HepG2 (cell line): ENCODE measurements around the gene ACAT2. TPM values are rescaled to one million over a fixed set of nuclear protein-coding genes. Genes with fewer than 3 reads are reported as not detected.

Source experiments
- ATM ChIP-seq: fragments of 450-650 bp; IDR thresholded peaks from 2 replicates; pipeline ENCODE4 v1.7.1; 2017; ENCODE audit warnings: mild to moderate bottlenecking, borderline replicate concordance
- DMTF1 ChIP-seq: sonication (generic); formaldehyde crosslinking; IDR thresholded peaks from 2 replicates; pipeline ENCODE4 v1.4.0; 2020; ENCODE audit warnings: mild to moderate bottlenecking, missing genetic modification reagents
- DPF2 ChIP-seq: sonication (generic); formaldehyde crosslinking; IDR thresholded peaks from 2 replicates; pipeline ENCODE4 v1.4.0; 2020; ENCODE audit warnings: mild to moderate bottlenecking, low read depth, missing genetic modification reagents, borderline replicate concordance
- MBNL3 ChIP-seq: fragments of 250-450 bp; sonication (Bioruptor Pico); conservative IDR thresholded peaks from 2 replicates; pipeline ENCODE4 v1.8.0; 2022; ENCODE audit warnings: mild to moderate bottlenecking, inconsistent platforms
- ZBTB44 ChIP-seq: sonication (generic); formaldehyde crosslinking; IDR thresholded peaks from 2 replicates; pipeline ENCODE4 v1.4.0; 2020; ENCODE audit warnings: missing genetic modification reagents
- ZFP90 ChIP-seq: sonication (generic); formaldehyde crosslinking; IDR thresholded peaks from 2 replicates; pipeline ENCODE4 v1.8.0; 2022; ENCODE audit warnings: missing genetic modification reagents, mild to moderate bottlenecking, inconsistent platforms, borderline replicate concordance
- ZKSCAN8 ChIP-seq: IDR thresholded peaks from 2 replicates; pipeline ENCODE4 v1.6.1; 2016; ENCODE audit warnings: borderline replicate concordance, missing genetic modification reagents, missing compliant biosample characterization
- ZNF253 ChIP-seq: sonication (generic); formaldehyde crosslinking; IDR thresholded peaks from 2 replicates; pipeline ENCODE4 v1.8.0; 2022; ENCODE audit warnings: mild to moderate bottlenecking, missing genetic modification reagents, borderline replicate concordance
- ZNF326 ChIP-seq: sonication (generic); formaldehyde crosslinking; IDR thresholded peaks from 2 replicates; pipeline ENCODE4 v1.4.0; 2020; ENCODE audit warnings: missing genetic modification reagents, borderline replicate concordance
- ZNF383 ChIP-seq: sonication (generic); formaldehyde crosslinking; IDR thresholded peaks from 2 replicates; pipeline ENCODE4 v1.4.0; 2020; ENCODE audit warnings: missing genetic modification reagents, mild to moderate bottlenecking, borderline replicate concordance
- ZNF556 ChIP-seq: sonication (generic); formaldehyde crosslinking; IDR thresholded peaks from 2 replicates; pipeline ENCODE4 v1.4.0; 2020; ENCODE audit warnings: mild to moderate bottlenecking, missing genetic modification reagents, borderline replicate concordance
- ZNF639 ChIP-seq: conservative IDR thresholded peaks from 2 replicates; pipeline ENCODE4 v1.6.1; 2018; ENCODE audit warnings: missing genetic modification reagents
- polyA plus RNA-seq, 8 experiments: library from polyadenylated mRNA; depleted of rRNA in 3 of 8; stranded (reverse) in 7 of 8; unstranded in 1 of 8; fragments of >200 nt; fragmentation: Illumina TruSeq in 4 of 8; extraction: Trizol in 4 of 8; gene quantifications; 2 replicates each; pipeline versions ENCODE4 v1.2.1 to v1.2.3, GENCODE V29; 2011 to 2016; ENCODE audit warnings: low read depth in 4 of 8, missing spikeins in 1 of 8, mixed read lengths in 1 of 8; ENCODE audit not compliant: insufficient read depth in 1 of 8
- total RNA-seq, 5 experiments: library from RNA; depleted of rRNA; stranded (reverse); fragments of >200 nt; fragmentation: Illumina TruSeq; extraction: Trizol; gene quantifications; 2 replicates each; pipeline ENCODE4 v1.2.3, GENCODE V29; 2016; ENCODE audit warnings: low read depth in 1 of 5
- TF ChIP-seq, protein P1 (sequence below): sonication (generic); formaldehyde crosslinking; IDR thresholded peaks from 2 replicates; pipeline ENCODE4 v1.5.1; 2020; ENCODE audit warnings: mild to moderate bottlenecking, missing genetic modification reagents, moderate library complexity
- TF ChIP-seq, protein P2 (sequence below): IDR thresholded peaks from 2 replicates; pipeline ENCODE4 v1.6.1; 2016; ENCODE audit warnings: low read depth, control low read depth
- TF ChIP-seq, protein P3 (sequence below): sonication (generic); formaldehyde crosslinking; conservative IDR thresholded peaks from 2 replicates; pipeline ENCODE4 v1.8.0; 2022; ENCODE audit warnings: mild to moderate bottlenecking, moderate library complexity, missing genetic modification reagents

The ACAT2 gene
- total and polyA plus RNA-seq, 2 of the 13 experiments (the other 11 are each of a cell fraction or from before 2014, with no cell fraction given) = 121 to 534 TPM

DNA sequence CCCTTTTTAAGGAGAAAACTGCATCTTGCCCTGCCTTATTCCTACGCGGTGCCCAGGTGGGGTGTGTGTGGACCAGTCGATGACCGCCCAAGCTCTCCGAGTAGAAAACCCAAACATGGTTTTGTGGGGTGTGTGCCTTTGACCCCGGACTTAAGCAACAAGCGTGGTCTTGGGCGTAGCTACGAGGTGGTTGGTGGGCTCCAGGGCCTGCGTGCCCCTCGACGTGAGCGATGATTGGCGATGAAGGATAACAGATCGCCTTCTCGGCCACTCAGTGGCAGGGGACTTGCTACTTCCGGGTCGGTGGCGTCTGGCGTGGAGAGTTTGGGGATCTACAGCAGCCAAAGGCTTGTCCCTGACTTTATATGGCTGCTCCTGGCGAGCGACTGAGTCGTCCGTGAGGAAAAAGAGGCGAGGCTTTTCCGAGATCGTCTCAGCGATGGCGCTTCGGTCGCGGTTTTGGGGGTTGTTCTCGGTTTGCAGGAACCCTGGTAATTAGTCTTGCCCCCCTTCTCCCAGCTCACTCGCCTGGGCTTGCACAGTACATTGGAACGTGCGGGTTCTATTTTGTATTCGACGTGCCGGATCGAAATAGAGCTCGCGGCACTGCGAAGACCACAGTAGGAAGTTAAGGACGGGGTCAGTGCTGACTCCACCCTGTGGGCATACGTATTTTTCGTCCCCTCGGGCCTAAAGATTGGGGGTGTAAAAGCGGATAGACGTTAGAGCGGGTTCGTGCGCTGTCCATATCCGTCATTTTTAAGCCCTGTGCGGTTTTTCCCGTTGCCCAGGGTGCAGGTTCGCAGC, 28.5 kb downstream of the ACAT2 start, which contains the start of gene MRPL18 (continued):
- TF ChIP-seq DMTF1 (CRISPR knock-in tag) = no peak
- TF ChIP-seq, protein P1, sequence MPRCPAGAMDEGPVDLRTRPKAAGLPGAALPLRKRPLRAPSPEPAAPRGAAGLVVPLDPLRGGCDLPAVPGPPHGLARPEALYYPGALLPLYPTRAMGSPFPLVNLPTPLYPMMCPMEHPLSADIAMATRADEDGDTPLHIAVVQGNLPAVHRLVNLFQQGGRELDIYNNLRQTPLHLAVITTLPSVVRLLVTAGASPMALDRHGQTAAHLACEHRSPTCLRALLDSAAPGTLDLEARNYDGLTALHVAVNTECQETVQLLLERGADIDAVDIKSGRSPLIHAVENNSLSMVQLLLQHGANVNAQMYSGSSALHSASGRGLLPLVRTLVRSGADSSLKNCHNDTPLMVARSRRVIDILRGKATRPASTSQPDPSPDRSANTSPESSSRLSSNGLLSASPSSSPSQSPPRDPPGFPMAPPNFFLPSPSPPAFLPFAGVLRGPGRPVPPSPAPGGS (CRISPR knock-in tag) = peak; percentile 32; the same call in 1 of the 2 replicates
- TF ChIP-seq, protein P2, sequence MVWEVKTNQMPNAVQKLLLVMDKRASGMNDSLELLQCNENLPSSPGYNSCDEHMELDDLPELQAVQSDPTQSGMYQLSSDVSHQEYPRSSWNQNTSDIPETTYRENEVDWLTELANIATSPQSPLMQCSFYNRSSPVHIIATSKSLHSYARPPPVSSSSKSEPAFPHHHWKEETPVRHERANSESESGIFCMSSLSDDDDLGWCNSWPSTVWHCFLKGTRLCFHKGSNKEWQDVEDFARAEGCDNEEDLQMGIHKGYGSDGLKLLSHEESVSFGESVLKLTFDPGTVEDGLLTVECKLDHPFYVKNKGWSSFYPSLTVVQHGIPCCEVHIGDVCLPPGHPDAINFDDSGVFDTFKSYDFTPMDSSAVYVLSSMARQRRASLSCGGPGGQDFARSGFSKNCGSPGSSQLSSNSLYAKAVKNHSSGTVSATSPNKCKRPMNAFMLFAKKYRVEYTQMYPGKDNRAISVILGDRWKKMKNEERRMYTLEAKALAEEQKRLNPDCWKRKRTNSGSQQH (CRISPR knock-in tag) = peak; percentile 46; the same call in 1 of the 2 replicates
- no peak for TF ChIP-seq ZNF383
- no peak for TF ChIP-seq DPF2 (CRISPR knock-in tag)
- TF ChIP-seq ZNF253 (CRISPR knock-in tag) = no peak
- TF ChIP-seq ZNF556 (CRISPR knock-in tag) = no peak
- no peak for TF ChIP-seq ZNF326
- no peak for TF ChIP-seq ATM
- no peak for TF ChIP-seq ZNF639 (CRISPR knock-in tag)
- TF ChIP-seq, protein P3, sequence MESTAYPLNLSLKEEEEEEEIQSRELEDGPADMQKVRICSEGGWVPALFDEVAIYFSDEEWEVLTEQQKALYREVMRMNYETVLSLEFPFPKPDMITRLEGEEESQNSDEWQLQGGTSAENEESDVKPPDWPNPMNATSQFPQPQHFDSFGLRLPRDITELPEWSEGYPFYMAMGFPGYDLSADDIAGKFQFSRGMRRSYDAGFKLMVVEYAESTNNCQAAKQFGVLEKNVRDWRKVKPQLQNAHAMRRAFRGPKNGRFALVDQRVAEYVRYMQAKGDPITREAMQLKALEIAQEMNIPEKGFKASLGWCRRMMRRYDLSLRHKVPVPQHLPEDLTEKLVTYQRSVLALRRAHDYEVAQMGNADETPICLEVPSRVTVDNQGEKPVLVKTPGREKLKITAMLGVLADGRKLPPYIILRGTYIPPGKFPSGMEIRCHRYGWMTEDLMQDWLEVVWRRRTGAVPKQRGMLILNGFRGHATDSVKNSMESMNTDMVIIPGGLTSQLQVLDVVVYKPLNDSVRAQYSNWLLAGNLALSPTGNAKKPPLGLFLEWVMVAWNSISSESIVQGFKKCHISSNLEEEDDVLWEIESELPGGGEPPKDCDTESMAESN (CRISPR knock-in tag) = no peak
- no peak for TF ChIP-seq ZBTB44
- TF ChIP-seq MBNL3 (CRISPR knock-in tag) = no peak
- no peak; the same call in 1 of the 2 replicates for TF ChIP-seq ZFP90 (CRISPR knock-in tag)
- TF ChIP-seq ZKSCAN8 (CRISPR knock-in tag) = no peak
